Cardiac fibroblast (primary cell): ENCODE measurements around the gene DYRK1B.
A peak's percentile ranks its signal among the peaks of the same experiment; 100 is the strongest.

Experiments used
- DNase-seq, 2 donors: peaks; one replicate each; pipeline versions ENCODE4 v3.0.0 to v3.0.0-alpha.2; 2010; ENCODE audit warnings: low read depth in 2 of 2
- H3K4me3 ChIP-seq, 2 donors: replicated peaks in 1 of 2; 1 replicate in 1 of 2; 2 replicates in 1 of 2; pipeline ENCODE4 v1.5.1; 2011; ENCODE audit warnings: low read depth in 2 of 2, low read length in 2 of 2, mild to moderate bottlenecking in 2 of 2, moderate library complexity in 1 of 2
- CTCF ChIP-seq: IDR thresholded peaks from one replicate; pipeline ENCODE4 v1.5.1; 2011; ENCODE audit warnings: low read depth, mild to moderate bottlenecking, low read length, inconsistent platforms

Gene DYRK1B

GRCh38 chr19:39848392-39848791 lies 14.4 kb upstream of the DYRK1B start:
- H3K4me3 ChIP-seq, result no peak overlapping the region
- no peak for TF ChIP-seq CTCF

GRCh38 chr19:39847525-39847924 lies 13.6 kb upstream of the DYRK1B start:
- DNase-seq, result no peak
- no peak for TF ChIP-seq CTCF
- no peak overlapping the region for H3K4me3 ChIP-seq

More at GRCh38 chr19:39848392-39848791, 14.4 kb upstream of the DYRK1B start:
- DNase-seq, result no peak

GRCh38 chr19:39846678-39847486 lies 12.9 kb upstream of the DYRK1B start:
- DNase-seq, result peak in 1 of 2 donors; percentile 14
- peak overlapping the region; percentile 79 to 86 for H3K4me3 ChIP-seq

GRCh38 chr19:39845933-39846677 lies 12.1 kb upstream of the DYRK1B start, which contains the start of gene FBL:
FBL (minus strand) TSS chr19:39846379; CDS start chr19:39846300, 79 bp downstream.
- peak within 1 kb of the TSS; percentile 79 to 86 for H3K4me3 ChIP-seq
- DNase-seq, result peak; percentile 91 to 93
- no peak for TF ChIP-seq CTCF

More at GRCh38 chr19:39846678-39847486, 12.9 kb upstream of the DYRK1B start:
- no peak for TF ChIP-seq CTCF

- H3K4me3 ChIP-seq, result peak overlapping the region; percentile 79 to 86
- DNase-seq, result peak; percentile 32 to 37
- peak; percentile 23 for TF ChIP-seq CTCF
These were observed 11.6 kb upstream of the DYRK1B start for GRCh38 chr19:39845584-39845932.

- H3K4me3 ChIP-seq, result peak overlapping the region; percentile 79 to 86
- no peak for TF ChIP-seq CTCF
- DNase-seq, result no peak
These were observed 11.2 kb upstream of the DYRK1B start for GRCh38 chr19:39845172-39845571.
